ENCODE data around the gene DPP6. TPM values are rescaled to one million over a fixed set of nuclear protein-coding genes. Genes with fewer than 3 reads are reported as not detected.

Gene DPP6
- total RNA-seq, 1 experiment from 2014 or later = not detected

DNA sequence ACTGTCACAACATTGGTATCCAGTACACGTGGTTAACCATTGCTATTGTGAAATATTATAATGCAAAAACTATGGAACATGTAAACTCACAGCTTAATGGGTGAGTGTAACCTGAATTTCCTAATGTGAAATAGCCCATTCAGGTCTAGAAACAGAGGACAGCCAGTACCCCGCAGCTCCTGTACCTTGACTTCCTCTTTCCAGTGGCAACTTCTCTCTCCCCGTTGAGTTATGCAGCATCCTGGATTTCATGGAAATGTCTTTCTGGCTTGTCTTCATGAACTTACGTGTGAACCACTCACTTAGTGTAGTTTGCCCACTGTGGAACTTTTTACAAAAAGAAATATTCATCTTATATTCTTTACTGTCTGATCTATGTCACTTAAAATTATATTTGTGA lies 384.4 kb downstream of the DPP6 start:
- H3K4me3 ChIP-seq (ENCODE audit: low read depth, low read length, poor library complexity, severe bottlenecking) = no peak overlapping the region
- ChIA-PET POLR2A (ENCODE audit: low non-redundant PET) (no interaction called here), CTCF (no interaction called here)
- no peaks in the 10 kb centered on the region for H3K36me3 ChIP-seq (ENCODE audit: insufficient read depth, low read length, poor library complexity, severe bottlenecking)
- H3K4me1 ChIP-seq (ENCODE audit: insufficient read depth, low read length, poor library complexity, severe bottlenecking) = no peaks in the 10 kb centered on the region
- peaks cover 8% of the 10 kb centered on the region for H3K9me3 ChIP-seq (ENCODE audit: low read depth, low read length, poor library complexity, severe bottlenecking)
- intact Hi-C loops (cut with micrococcal nuclease; ENCODE audit: unreplicated experiment) = no loop called here
- TF ChIP-seq CTCF (conservative IDR thresholded peaks at IDR 0.05; ENCODE audit: low read depth, low read length) (no peak), EZH2 (IDR thresholded peaks at IDR 0.05; ENCODE audit: borderline replicate concordance, low read depth, low read length, poor library complexity, severe bottlenecking) (no peak)
- no TSS peak for BruUV-seq (replicated peaks)
- H3K27me3 ChIP-seq (replicated peaks; ENCODE audit: insufficient read depth, low read depth, low read length, poor library complexity) = no peaks in the 10 kb centered on the region
- no peak overlapping the region for H3K27ac ChIP-seq (ENCODE audit: low read depth, low read length, poor library complexity, severe bottlenecking)
- DNase-seq (ENCODE audit: low spot score) = no peak

DNA sequence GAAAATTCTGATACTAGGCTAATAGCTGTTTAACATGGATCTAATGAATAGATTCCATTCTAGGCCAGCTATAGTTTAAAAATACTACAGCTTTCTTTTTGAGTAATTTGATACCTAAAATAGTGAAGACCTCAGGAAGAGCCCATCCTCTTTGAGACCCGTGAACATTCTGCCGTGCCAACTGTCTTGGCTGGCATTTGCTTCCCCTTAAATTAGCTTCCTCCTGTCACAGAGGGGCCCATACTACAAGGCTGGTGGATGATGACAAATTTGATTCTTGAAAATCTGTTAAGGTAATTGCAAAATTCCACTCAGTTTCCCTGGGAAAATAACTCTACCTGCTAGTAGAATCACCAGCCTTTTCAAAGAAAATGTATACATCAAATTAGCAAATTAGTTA lies 385.0 kb downstream of the DPP6 start:
- no TSS peak for BruUV-seq (replicated peaks)

DNA sequence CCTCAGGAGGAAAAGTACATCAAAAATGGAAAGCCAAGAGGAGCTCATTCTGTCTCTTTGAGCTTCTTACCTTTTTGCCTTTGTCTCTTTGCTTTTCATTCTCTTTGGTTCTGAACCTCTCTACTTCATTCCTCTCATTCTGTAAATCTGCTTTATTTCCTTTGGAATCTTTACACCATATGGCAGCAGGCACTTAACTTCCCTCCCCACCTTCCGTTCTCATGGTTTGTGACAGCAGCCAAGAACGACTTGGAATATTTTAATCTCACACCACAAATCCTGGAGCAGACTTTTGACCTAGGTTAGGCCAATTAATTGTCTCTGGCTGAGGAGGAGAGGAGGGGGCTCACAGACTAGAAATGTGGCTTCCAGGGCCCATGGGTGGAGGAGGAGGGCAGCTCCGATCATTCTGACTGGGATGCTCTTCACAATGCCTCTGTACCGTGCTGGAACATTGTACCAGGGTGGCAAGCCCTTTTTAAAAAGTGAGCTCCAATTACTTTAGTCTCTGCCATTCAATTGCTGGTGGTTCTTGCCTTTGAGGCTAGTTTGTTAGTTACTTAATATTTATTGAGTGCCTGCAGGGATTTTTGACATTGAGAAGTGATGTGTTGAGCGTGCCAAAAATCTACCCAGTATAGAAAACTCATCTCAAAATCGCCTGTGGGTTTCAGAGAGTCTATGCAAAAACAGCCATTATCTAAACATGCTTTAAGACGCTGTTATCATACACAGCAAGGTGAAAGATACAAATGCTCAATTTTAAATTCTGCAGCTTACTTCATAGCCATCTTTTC lies 386.6 kb downstream of the DPP6 start:
- H3K27ac ChIP-seq (ENCODE audit: low read depth, low read length, poor library complexity, severe bottlenecking) = no peak overlapping the region
- DNase-seq (ENCODE audit: low spot score) = no peak
- no TSS peak for BruUV-seq (replicated peaks)
- ChIA-PET CTCF (no interaction called here), POLR2A (ENCODE audit: low non-redundant PET) (no interaction called here)
- no peaks in the 10 kb centered on the region for H3K27me3 ChIP-seq (replicated peaks; ENCODE audit: insufficient read depth, low read depth, low read length, poor library complexity)
- H3K4me3 ChIP-seq (ENCODE audit: low read depth, low read length, poor library complexity, severe bottlenecking) = no peak overlapping the region
- intact Hi-C loops (cut with micrococcal nuclease; ENCODE audit: unreplicated experiment) = no loop called here
- H3K4me1 ChIP-seq (ENCODE audit: insufficient read depth, low read length, poor library complexity, severe bottlenecking) = no peaks in the 10 kb centered on the region
- TF ChIP-seq CTCF (conservative IDR thresholded peaks at IDR 0.05; ENCODE audit: low read depth, low read length) = no peak
- TF ChIP-seq EZH2 (IDR thresholded peaks at IDR 0.05; ENCODE audit: borderline replicate concordance, low read depth, low read length, poor library complexity, severe bottlenecking) = no peak
- H3K9me3 ChIP-seq (ENCODE audit: low read depth, low read length, poor library complexity, severe bottlenecking) = no peaks in the 10 kb centered on the region
- H3K36me3 ChIP-seq (ENCODE audit: insufficient read depth, low read length, poor library complexity, severe bottlenecking) = no peaks in the 10 kb centered on the region

More for the DNA sequence above, 385.0 kb downstream of the DPP6 start:
- Histone ChIP-seq H3K27ac (ENCODE audit: low read depth, low read length, poor library complexity, severe bottlenecking) (no peak overlapping the region), H3K9me3 (ENCODE audit: low read depth, low read length, poor library complexity, severe bottlenecking) (peaks cover 6% of the 10 kb centered on the region), H3K4me3 (ENCODE audit: low read depth, low read length, poor library complexity, severe bottlenecking) (no peak overlapping the region), H3K27me3 (replicated peaks; ENCODE audit: insufficient read depth, low read depth, low read length, poor library complexity) (no peaks in the 10 kb centered on the region), H3K4me1 (ENCODE audit: insufficient read depth, low read length, poor library complexity, severe bottlenecking) (no peaks in the 10 kb centered on the region), H3K36me3 (ENCODE audit: insufficient read depth, low read length, poor library complexity, severe bottlenecking) (no peaks in the 10 kb centered on the region)
- TF ChIP-seq CTCF (conservative IDR thresholded peaks at IDR 0.05; ENCODE audit: low read depth, low read length) (no peak), EZH2 (IDR thresholded peaks at IDR 0.05; ENCODE audit: borderline replicate concordance, low read depth, low read length, poor library complexity, severe bottlenecking) (no peak)
- POLR2A ChIA-PET (ENCODE audit: low non-redundant PET) = no interaction called here
- CTCF ChIA-PET = no interaction called here
- no peak for DNase-seq (ENCODE audit: low spot score)
- intact Hi-C loops (cut with micrococcal nuclease; ENCODE audit: unreplicated experiment) = no loop called here

Measured in A673 (cell line).